ENCODE measurements around the gene RC3H2. TPM values are rescaled to one million over a fixed set of nuclear protein-coding genes. Genes with fewer than 3 reads are reported as not detected.
"Not testable (repeated sequence)": the region's sequence is repeated elsewhere in the genome, so short reads cannot be mapped to it uniquely, and the experiment has no call there.

Gene RC3H2
- total RNA-seq, 1 experiment from 2014 or later, result 48.5 TPM

DNA sequence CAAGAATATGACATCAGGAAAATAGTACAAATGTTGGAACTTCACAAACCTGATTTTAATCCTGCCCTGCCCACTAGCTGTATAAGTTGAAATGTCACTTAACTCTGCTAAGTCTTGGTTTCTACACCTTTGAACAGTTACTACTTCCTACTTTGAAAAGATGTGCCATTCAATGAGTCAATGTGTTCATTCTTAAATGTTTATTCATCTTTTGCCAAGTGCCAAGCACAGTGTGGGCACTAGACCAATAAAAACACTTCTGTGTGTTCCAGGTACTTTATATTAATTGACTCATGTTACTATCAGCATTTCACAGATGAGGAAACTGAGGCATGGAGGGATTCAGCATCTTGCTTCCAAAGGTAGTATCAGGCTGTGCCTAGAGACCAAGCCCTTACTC lies 89.6 kb downstream of the RC3H2 start:
- DNase-seq (ENCODE audit: low spot score), result no peak
- in situ Hi-C loops (cut with HindIII; ENCODE audit: low sequenced_read_pairs), result no loop called here

DNA sequence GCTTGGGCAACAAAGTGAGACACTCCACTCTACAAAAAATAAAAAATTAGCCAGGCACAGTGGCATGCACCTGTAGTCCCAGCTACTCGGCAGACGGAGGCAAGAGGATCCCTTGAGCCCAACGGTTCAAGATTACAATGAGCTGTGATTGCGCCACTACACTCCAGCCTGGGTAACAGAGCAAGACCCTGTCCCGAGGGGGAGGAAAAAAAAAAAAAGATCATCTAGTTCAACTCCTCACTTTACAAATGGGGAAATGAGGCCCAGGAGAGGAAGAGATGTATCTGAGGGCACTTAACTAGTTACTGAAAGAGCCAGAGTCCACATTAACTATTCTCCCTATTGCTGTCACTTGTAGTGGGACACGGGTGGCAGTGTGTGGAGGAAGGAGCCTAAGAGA lies 90.6 kb downstream of the RC3H2 start:
- in situ Hi-C loops (cut with HindIII; ENCODE audit: low sequenced_read_pairs), result no loop called here
- no peak for DNase-seq (ENCODE audit: low spot score)

GRCh38 chr9:122812736-122813135 lies 92.4 kb downstream of the RC3H2 start:
- in situ Hi-C loops (cut with HindIII; ENCODE audit: low sequenced_read_pairs), result no loop called here
- peak; percentile 83 for DNase-seq (ENCODE audit: low spot score)

DNA sequence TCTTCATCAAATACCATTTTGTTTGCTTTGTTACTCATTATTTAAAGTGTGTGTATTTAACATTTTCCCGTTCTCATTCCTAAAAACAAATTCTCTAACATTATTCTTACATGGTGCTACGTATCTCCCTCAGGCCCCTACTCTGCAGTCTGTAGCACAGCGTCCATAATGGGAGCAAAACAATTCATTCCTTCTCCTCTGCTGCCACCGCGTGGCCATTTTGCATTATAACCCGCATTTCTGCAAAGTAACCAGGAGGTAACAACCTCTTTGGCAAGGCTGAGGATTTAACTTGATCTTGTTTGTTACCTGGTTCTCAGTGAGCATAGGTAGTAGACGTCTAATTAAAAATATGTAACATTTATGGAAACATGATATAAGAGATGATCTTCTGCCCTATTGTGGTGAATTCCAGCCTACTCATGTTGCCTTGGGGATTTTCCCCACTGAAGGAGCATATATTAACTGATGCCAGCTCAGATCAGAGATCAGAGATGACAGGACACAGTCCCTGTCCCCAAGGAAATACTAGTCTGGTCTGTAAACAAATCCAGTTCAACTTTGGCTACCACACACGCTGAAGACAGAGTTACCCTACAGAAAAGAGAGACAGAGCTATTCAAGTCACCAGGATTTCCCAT lies 94.7 kb downstream of the RC3H2 start:
- in situ Hi-C loops (cut with HindIII; ENCODE audit: low sequenced_read_pairs), result no loop called here
- DNase-seq (ENCODE audit: low spot score), result peak; percentile 89

GRCh38 chr9:122809261-122809660 lies 95.9 kb downstream of the RC3H2 start:
- DNase-seq (ENCODE audit: low spot score); in situ Hi-C loops (cut with HindIII; ENCODE audit: low sequenced_read_pairs): not testable (repeated sequence)

GRCh38 chr9:122808141-122808540 lies 97.0 kb downstream of the RC3H2 start:
- DNase-seq (ENCODE audit: low spot score), result no peak
- in situ Hi-C loops (cut with HindIII; ENCODE audit: low sequenced_read_pairs), result no loop called here

DNA sequence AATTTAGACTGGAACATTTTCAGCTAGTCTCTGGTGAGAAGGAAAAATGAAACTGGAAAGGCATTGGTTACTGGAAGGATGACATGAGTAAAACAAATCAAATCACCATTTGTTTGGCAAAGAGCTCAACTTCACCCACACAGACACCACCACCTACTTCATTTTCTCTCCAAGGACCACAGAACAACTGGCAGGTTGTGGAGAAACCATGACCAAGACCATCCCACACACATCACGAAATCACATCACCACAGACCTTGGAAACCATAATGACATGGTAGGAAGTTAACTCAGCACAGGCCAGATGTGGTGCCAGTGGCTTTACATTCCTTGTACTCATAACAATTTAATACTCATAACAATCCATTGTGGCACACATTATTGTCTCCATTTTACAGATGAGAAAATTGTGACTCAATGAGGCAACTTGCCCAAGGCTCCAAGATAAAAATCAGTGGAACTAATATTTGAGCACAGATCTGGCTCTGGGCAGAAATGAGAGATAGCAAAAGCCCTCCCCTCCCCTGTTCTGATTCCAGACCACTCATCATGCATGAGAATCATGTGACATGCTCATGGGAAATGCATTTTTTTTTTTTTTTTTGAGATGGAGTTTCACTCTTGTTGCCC lies 97.8 kb downstream of the RC3H2 start:
- DNase-seq (ENCODE audit: low spot score), result no peak
- in situ Hi-C loops (cut with HindIII; ENCODE audit: low sequenced_read_pairs), result no loop called here

DNA sequence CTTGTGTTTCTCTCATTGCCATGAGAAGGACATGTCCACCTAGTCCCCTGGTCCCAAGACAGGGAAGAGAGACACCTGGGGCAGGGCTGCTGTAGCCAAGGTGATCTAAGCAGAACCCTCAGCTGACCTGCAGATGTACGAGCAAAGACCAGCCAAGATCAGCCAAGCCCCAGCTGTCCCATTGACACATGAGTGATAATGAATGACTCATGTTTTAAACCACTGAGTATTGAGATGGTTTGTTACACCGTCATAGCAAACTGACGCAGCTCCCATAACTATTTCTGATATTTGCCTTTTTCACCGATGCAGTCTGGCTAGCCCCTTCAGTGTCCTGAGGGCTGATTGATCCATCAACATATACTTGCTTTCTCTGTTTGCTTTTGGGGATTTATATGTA lies 98.5 kb downstream of the RC3H2 start:
- no peak for DNase-seq (ENCODE audit: low spot score)
- in situ Hi-C loops (cut with HindIII; ENCODE audit: low sequenced_read_pairs), result no loop called here

- no peak for DNase-seq (ENCODE audit: low spot score)
- in situ Hi-C loops (cut with HindIII; ENCODE audit: low sequenced_read_pairs), result no loop called here
These were observed 104.8 kb downstream of the RC3H2 start, which contains the start of gene OR1K1 for GRCh38 chr9:122800066-122801060. Gene OR1K1, plus strand, starts transcription at chr9:122800123. Its CDS starts 0 bp downstream, at chr9:122800123.

DNA sequence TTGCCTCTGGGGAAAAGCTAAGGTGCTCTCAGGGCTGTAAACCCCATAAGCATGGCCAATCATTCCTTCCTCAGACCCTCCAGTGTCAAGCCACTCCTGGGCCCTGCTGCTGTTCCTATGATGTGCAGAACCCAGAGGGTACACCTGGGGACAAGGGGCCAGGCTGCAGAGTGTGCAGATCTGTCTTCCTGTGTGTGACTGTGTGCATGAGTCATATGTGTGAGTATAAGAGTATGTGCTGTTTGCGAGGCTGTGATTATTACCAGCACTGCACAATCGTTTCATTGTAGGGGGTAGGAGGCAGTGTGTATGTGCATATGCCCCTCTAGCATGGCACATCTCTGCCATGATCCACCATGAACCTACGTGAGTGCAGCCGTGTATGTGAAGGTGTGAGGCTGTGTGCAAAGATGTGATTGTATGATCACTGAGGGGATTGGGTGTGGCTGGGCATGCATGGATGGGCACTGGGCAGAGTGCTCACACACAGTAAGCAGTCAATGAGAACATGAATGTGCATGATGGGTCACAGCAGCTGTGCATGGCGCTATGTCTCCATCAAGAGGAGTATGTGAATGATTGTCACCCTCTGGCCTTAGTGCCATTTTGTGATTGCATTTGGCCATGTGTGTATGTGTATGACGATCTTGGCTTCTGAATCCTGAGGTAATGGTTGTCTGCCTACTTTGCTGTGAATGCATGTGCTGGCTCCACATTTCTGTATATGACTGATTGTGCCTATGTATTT lies 107.7 kb downstream of the RC3H2 start:
- in situ Hi-C loops (cut with HindIII; ENCODE audit: low sequenced_read_pairs), result no loop called here
- no peak for DNase-seq (ENCODE audit: low spot score)

Other genes starting within 250 kb of the RC3H2 start
- gene OR1B1, start 247.7 kb downstream of the RC3H2 start, total RNA-seq (2014; rRNA removed; shearing (Covaris generic)), result not detected in 2 replicates
- gene OR1L1, start 243.6 kb downstream of the RC3H2 start, total RNA-seq (2014; rRNA removed; shearing (Covaris generic)), result not detected in 2 replicates
- not detected in 2 replicates for gene OR1L3, start 230.2 kb downstream of the RC3H2 start, total RNA-seq (2014; rRNA removed; shearing (Covaris generic))
- gene OR1L4, start 181.4 kb downstream of the RC3H2 start, total RNA-seq (2014; rRNA removed; shearing (Covaris generic)), result not detected in 2 replicates
- not detected in 2 replicates for gene OR1L6, start 163.1 kb downstream of the RC3H2 start, total RNA-seq (2014; rRNA removed; shearing (Covaris generic))
- not detected in 2 replicates for gene OR5C1, start 116.4 kb downstream of the RC3H2 start, total RNA-seq (2014; rRNA removed; shearing (Covaris generic))
- not detected in 2 replicates for gene OR1K1, start 105.2 kb downstream of the RC3H2 start, total RNA-seq (2014; rRNA removed; shearing (Covaris generic))
- 26.6 and 27.0 TPM in 2 replicates for gene PDCL, start 76.8 kb downstream of the RC3H2 start, total RNA-seq (2014; rRNA removed; shearing (Covaris generic))
- gene ZBTB6, start 8.0 kb upstream of the RC3H2 start, total RNA-seq (2014; rRNA removed; shearing (Covaris generic)), result 8.8 and 10.1 TPM in 2 replicates
- gene ZBTB26, start 26.2 kb upstream of the RC3H2 start, total RNA-seq (2014; rRNA removed; shearing (Covaris generic)), result 2.1 TPM in 2 replicates
- 24.8 and 32.1 TPM in 2 replicates for gene RABGAP1, start 35.7 kb upstream of the RC3H2 start, total RNA-seq (2014; rRNA removed; shearing (Covaris generic))
- gene GPR21, start 128.3 kb upstream of the RC3H2 start, total RNA-seq (2014; rRNA removed; shearing (Covaris generic)), result 0.12 TPM in 1 of 2 replicates, not detected in the other

Measured in G401 (cell line).